ENCODE results near the gene ASB16.
A peak's percentile ranks its signal among the peaks of the same experiment; 100 is the strongest.
"Not testable (repeated sequence)": the region's sequence is repeated elsewhere in the genome, so short reads cannot be mapped to it uniquely, and the experiment has no call there.

Gene ASB16

GRCh38 chr17:44170499-44171201 is at the start of gene ASB16:
Gene ASB16, plus strand, starts transcription at chr17:44170704. Its CDS starts 86 bp downstream, at chr17:44170790.
- DNase-seq (ENCODE audit: low read depth in 2 of 2) = no peak

GRCh38 chr17:44120851-44121605 is 49.5 kb upstream of the ASB16 start:
- DNase-seq (ENCODE audit: low read depth in 2 of 2) = no peak

- DNase-seq (ENCODE audit: low read depth in 2 of 2) = no peak
Observed at GRCh38 chr17:44121997-44122815, 48.3 kb upstream of the ASB16 start.

- DNase-seq (ENCODE audit: low read depth in 2 of 2) = no peak
Observed at GRCh38 chr17:44122816-44123355, 47.6 kb upstream of the ASB16 start.

- DNase-seq (ENCODE audit: low read depth in 2 of 2) = peak; percentile 89 to 94
Observed at GRCh38 chr17:44123356-44124117, 47.0 kb upstream of the ASB16 start, which contains the start of gene HDAC5. Gene HDAC5, minus strand, starts transcription at chr17:44123641. Its CDS starts 6,126 bp downstream, at chr17:44117515.

GRCh38 chr17:44124118-44124438 is 46.4 kb upstream of the ASB16 start:
- no peak for DNase-seq (ENCODE audit: low read depth in 2 of 2)

GRCh38 chr17:44128383-44128782 is 42.1 kb upstream of the ASB16 start:
- no peak for DNase-seq (ENCODE audit: low read depth in 2 of 2)

- no peak for DNase-seq (ENCODE audit: low read depth in 2 of 2)
Observed at GRCh38 chr17:44130693-44131349, 39.7 kb upstream of the ASB16 start.

GRCh38 chr17:44131372-44131771 is 39.1 kb upstream of the ASB16 start:
- DNase-seq (ENCODE audit: low read depth in 2 of 2) = not testable (repeated sequence)

GRCh38 chr17:44132275-44132821 is 38.2 kb upstream of the ASB16 start:
- no peak for DNase-seq (ENCODE audit: low read depth in 2 of 2)

GRCh38 chr17:44133918-44134476 is 36.5 kb upstream of the ASB16 start:
- no peak for DNase-seq (ENCODE audit: low read depth in 2 of 2)

GRCh38 chr17:44134752-44135568 is 35.5 kb upstream of the ASB16 start:
- no peak for DNase-seq (ENCODE audit: low read depth in 2 of 2)

- DNase-seq (ENCODE audit: low read depth in 2 of 2) = no peak
Observed at GRCh38 chr17:44137891-44138709, 32.4 kb upstream of the ASB16 start.

- not testable (repeated sequence) for DNase-seq (ENCODE audit: low read depth in 2 of 2)
Observed at GRCh38 chr17:44143921-44144320, 26.6 kb upstream of the ASB16 start.

GRCh38 chr17:44144966-44145739 is 25.4 kb upstream of the ASB16 start:
- DNase-seq (ENCODE audit: low read depth in 2 of 2) = no peak

- no peak for DNase-seq (ENCODE audit: low read depth in 2 of 2)
Observed at GRCh38 chr17:44146375-44147346, 23.8 kb upstream of the ASB16 start.

Measured in stimulated activated CD8-positive, alpha-beta memory T cell treated with anti-CD3 and anti-CD28 coated beads, Interleukin-7, amount 100 ng/mL, for 1 hour (primary cell).